Stomach smooth muscle (tissue), 2 donors: ENCODE measurements around the gene TNFRSF9.
"Not testable (repeated sequence)": the region's sequence is repeated elsewhere in the genome, so short reads cannot be mapped to it uniquely, and the experiment has no call there.

Experiments used
- H3K27ac ChIP-seq: one replicate; pipeline ENCODE4 v1.7.0; 2013; ENCODE audit warnings: mild to moderate bottlenecking, low read length, inconsistent platforms
- H3K27me3 ChIP-seq, 2 donors: one replicate each; pipeline ENCODE4 v1.7.0; 2013; ENCODE audit warnings: low read length in 2 of 2; ENCODE audit not compliant: insufficient read depth in 2 of 2, control insufficient read depth in 1 of 2
- H3K36me3 ChIP-seq, 2 donors: one replicate each; pipeline ENCODE4 v1.7.0; 2013; ENCODE audit warnings: low read length in 2 of 2; ENCODE audit not compliant: control insufficient read depth in 2 of 2, insufficient read depth in 2 of 2
- H3K4me1 ChIP-seq: one replicate; pipeline ENCODE4 v1.7.0; 2013; ENCODE audit warnings: low read length; ENCODE audit not compliant: control insufficient read depth, insufficient read depth
- H3K4me3 ChIP-seq, 2 donors: one replicate each; pipeline ENCODE4 v1.7.0; 2013; ENCODE audit warnings: low read length in 2 of 2
- H3K9ac ChIP-seq, 2 donors: one replicate each; pipeline ENCODE4 v1.7.0; 2013; ENCODE audit warnings: low read length in 2 of 2, mild to moderate bottlenecking in 1 of 2
- H3K9me3 ChIP-seq, 2 donors: one replicate each; pipeline ENCODE4 v1.7.0; 2013; ENCODE audit warnings: low read length in 2 of 2; ENCODE audit not compliant: control insufficient read depth in 2 of 2
- donor health status: healthy.
- donor health status: Pancreatic carcinoma.

TNFRSF9 gene

GRCh38 chr1:7960867-7961215, 20.2 kb upstream of the TNFRSF9 start:
- no peaks in the 10 kb centered on the region for H3K27me3 ChIP-seq
- H3K4me3 ChIP-seq = peak overlapping the region; percentile 86 to 92
- no peaks in the 10 kb centered on the region for H3K9me3 ChIP-seq
- H3K27ac ChIP-seq = peak overlapping the region; percentile 89
- peaks cover 16 to 20% of the 10 kb centered on the region in 2 donors for H3K36me3 ChIP-seq
- peaks cover 10% of the 10 kb centered on the region for H3K4me1 ChIP-seq
- peak overlapping the region; percentile 91 to 96 for H3K9ac ChIP-seq

- Histone ChIP-seq H3K4me3 (no peak overlapping the region), H3K27me3 (no peaks in the 10 kb centered on the region), H3K9ac (peak overlapping the region in 1 of 2 donors; percentile 91), H3K36me3 (peaks cover 9 to 14% of the 10 kb centered on the region in 2 donors), H3K9me3 (no peaks in the 10 kb centered on the region), H3K4me1 (peaks cover 10% of the 10 kb centered on the region), H3K27ac (peak overlapping the region; percentile 89)
Measured at GRCh38 chr1:7960165-7960564, 19.5 kb upstream of the TNFRSF9 start.

- Histone ChIP-seq H3K27me3 (no peaks in the 10 kb centered on the region), H3K9me3 (no peaks in the 10 kb centered on the region), H3K4me3 (no peak overlapping the region), H3K36me3 (no peaks in the 10 kb centered on the region), H3K9ac (no peak overlapping the region), H3K4me1 (peaks cover 14% of the 10 kb centered on the region), H3K27ac (no peak overlapping the region)
Measured at GRCh38 chr1:7956218-7957032, 15.8 kb upstream of the TNFRSF9 start.

GRCh38 chr1:7954683-7955082, 14.0 kb upstream of the TNFRSF9 start:
- Histone ChIP-seq H3K27ac (peak overlapping the region; percentile 91), H3K9ac (peak overlapping the region; percentile 83 to 91), H3K9me3 (no peaks in the 10 kb centered on the region), H3K27me3 (no peaks in the 10 kb centered on the region), H3K4me3 (peak overlapping the region; percentile 90 to 92), H3K4me1 (peaks cover 9% of the 10 kb centered on the region), H3K36me3 (no peaks in the 10 kb centered on the region)

GRCh38 chr1:7953850-7954609, 13.4 kb upstream of the TNFRSF9 start:
- H3K4me1 ChIP-seq = peaks cover 9% of the 10 kb centered on the region
- H3K27ac ChIP-seq = peak overlapping the region; percentile 91
- H3K9me3 ChIP-seq = no peaks in the 10 kb centered on the region
- peak overlapping the region; percentile 83 to 94 for H3K9ac ChIP-seq
- H3K4me3 ChIP-seq = peak overlapping the region; percentile 90 to 92
- H3K27me3 ChIP-seq = no peaks in the 10 kb centered on the region
- no peaks in the 10 kb centered on the region for H3K36me3 ChIP-seq

GRCh38 chr1:7952791-7953190, 12.2 kb upstream of the TNFRSF9 start:
- H3K4me1 ChIP-seq, H3K9ac ChIP-seq, H3K27ac ChIP-seq, H3K36me3 ChIP-seq, H3K9me3 ChIP-seq, H3K27me3 ChIP-seq, H3K4me3 ChIP-seq: not testable (repeated sequence)

- H3K27me3 ChIP-seq = no peaks in the 10 kb centered on the region
- H3K9me3 ChIP-seq = no peaks in the 10 kb centered on the region
- H3K27ac ChIP-seq = no peak overlapping the region
- H3K4me3 ChIP-seq = no peak overlapping the region
- no peak overlapping the region for H3K9ac ChIP-seq
- H3K4me1 ChIP-seq = peaks cover 4% of the 10 kb centered on the region
- no peaks in the 10 kb centered on the region for H3K36me3 ChIP-seq
Measured at GRCh38 chr1:7948960-7949359, 8.3 kb upstream of the TNFRSF9 start.

GRCh38 chr1:7943251-7943650, 2.6 kb upstream of the TNFRSF9 start:
- Histone ChIP-seq H3K4me3 (no peak overlapping the region), H3K4me1 (peaks cover 10% of the 10 kb centered on the region), H3K9ac (no peak overlapping the region), H3K27me3 (peaks cover 0 to 7% of the 10 kb centered on the region in 2 donors), H3K27ac (no peak overlapping the region), H3K9me3 (no peaks in the 10 kb centered on the region), H3K36me3 (no peaks in the 10 kb centered on the region)

GRCh38 chr1:7942214-7942921, 1.7 kb upstream of the TNFRSF9 start:
- peaks cover under 1 to 13% of the 10 kb centered on the region in 2 donors for H3K27me3 ChIP-seq
- H3K4me3 ChIP-seq = peak overlapping the region; percentile 58 to 59
- H3K36me3 ChIP-seq = no peaks in the 10 kb centered on the region
- peaks cover 10% of the 10 kb centered on the region for H3K4me1 ChIP-seq
- no peak overlapping the region for H3K27ac ChIP-seq
- H3K9me3 ChIP-seq = no peaks in the 10 kb centered on the region
- H3K9ac ChIP-seq = peak overlapping the region in 1 of 2 donors; percentile 22

- Histone ChIP-seq H3K4me3 (no peak overlapping the region), H3K9ac (no peak overlapping the region), H3K27ac (no peak overlapping the region), H3K27me3 (peaks cover 7 to 18% of the 10 kb centered on the region in 2 donors), H3K4me1 (peaks cover 10% of the 10 kb centered on the region), H3K36me3 (no peaks in the 10 kb centered on the region), H3K9me3 (no peaks in the 10 kb centered on the region)
Measured at GRCh38 chr1:7941437-7941793, 776 bp upstream of the TNFRSF9 start.
